Measurements from ENCODE around the gene GIPC2.

Gene GIPC2

DNA sequence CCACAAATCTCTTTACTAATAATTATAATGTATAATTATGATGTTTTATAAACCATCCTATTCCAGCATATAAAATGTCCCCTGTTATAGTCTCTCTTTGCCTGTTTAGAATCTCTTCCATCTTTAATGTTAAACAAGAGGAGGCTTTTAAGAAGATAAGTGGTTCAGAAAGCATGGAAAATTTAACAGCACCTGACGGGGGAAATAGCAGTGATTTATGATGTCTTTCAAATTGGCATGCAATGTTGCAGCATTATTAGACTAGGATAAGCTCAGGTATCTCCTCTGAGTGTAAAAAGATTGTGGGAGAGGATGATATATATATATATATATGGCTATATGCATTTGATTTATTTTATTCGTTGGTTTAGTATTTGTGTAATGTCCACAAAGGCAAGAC, 24.4 kb downstream of the GIPC2 start:
- DNase-seq: no peak

DNA sequence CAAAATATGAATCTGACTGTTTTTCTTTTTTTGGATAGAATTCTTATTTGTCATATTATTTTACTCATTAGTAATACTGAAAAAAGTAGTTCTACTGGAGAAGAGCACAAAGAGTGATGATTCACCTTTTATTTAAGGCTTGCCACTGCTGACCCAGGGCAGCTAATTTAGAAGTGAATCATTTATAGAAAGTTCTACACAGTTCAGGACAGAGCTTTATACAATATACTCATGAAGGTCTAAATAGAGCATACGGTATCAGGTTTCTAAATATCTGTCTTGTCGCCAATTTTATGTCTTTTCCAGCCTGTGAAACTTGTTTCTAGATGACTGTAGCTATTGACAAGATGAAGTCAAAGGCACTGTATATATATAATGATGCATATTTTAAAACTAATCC, 25.0 kb downstream of the GIPC2 start:
- no peak for DNase-seq

DNA sequence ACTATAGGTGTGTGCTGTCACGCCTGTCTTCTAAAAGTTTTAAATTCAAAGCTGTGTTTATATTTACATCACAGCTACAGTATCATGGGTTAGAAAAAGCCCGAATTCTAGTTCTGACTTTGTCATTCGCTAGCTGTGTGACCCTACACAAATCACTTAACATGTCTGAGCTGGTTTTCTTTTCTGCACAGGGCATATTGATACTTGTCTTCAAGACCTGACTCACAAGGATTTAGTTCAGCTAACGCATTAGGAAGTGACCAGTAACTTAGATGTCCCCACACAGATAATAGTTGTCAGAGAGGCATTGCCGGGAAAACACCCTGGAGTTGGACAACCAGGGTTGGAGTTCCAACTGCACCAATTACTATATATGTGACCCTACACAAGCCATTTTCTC, 25.9 kb downstream of the GIPC2 start:
- no peak for DNase-seq

DNA sequence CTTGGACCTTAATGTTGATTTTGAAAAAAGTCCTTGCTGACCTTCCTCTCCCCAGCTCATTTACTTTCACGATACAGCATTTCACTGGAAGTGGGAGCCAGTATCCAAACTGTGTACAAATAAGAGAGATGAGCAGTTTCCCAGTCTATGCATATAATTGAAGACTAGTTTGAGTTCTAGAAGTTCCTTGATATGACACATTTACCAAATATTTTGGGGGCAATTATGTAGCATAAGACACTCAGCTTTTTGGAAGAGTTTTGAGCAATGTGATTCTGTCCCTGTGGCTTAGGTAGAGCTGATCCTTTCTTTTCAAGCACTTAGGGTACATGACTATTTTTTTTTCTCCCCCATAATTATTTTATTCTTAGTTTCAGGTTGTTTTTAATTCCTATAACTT, 26.4 kb downstream of the GIPC2 start:
- no peak for DNase-seq

DNA sequence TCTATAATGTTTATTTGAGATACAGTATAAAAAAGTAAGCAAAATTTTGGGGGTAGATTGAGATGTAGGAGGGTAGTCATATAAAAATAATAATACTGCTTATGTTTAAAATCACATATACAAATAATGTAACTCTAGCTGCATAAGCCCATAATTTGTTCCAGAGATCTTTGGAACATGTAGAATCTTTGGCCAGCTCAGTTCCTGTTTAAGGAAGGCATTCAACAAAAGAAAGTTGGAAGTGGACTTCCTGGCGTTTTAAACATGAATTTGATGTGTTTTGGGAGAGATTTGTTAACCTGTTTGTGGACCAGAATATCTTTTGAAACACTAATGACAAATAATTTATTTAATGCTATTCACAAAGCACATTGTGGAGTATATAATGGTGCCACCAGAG, 27.7 kb downstream of the GIPC2 start:
- no peak for DNase-seq

DNA sequence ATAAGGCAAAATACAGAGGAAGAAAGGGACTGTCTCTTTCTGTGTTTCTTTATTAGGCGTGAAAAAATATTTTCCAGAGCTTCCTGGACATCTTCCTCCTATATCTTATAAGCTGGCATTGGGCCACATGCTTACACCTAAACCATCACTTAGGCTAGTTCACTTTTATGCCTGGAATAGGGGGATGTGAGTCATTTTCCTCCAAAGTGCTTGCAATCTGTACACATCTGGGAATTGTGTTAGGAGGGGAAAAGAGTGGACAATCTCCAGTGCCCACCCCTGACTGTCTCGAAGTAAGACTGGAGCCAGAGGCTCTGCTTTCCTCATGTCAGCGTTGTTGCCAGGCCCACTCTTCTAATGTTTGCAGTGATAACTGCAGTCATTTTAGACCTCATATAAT, 29.9 kb downstream of the GIPC2 start:
- no peak for DNase-seq

DNA sequence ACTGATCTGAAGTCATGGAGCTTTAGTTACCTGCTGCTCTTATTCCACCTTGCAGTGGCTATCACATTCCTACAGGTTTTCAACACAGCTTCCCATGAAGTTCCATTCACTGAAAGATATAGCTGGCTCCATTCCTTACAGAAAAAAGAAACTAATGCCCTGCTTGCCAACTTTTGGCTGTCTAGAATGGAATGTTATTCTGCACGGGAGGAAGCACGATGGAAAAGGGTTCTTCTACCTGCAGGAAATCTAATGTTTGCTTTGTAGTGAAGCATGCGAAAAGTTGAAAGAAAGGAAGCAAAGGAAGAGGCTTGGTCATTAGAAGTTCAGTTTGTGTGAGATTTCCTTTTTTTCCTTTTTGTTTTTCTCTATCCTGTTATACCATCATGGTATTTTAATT, 32.6 kb downstream of the GIPC2 start:
- no peak for DNase-seq

DNA sequence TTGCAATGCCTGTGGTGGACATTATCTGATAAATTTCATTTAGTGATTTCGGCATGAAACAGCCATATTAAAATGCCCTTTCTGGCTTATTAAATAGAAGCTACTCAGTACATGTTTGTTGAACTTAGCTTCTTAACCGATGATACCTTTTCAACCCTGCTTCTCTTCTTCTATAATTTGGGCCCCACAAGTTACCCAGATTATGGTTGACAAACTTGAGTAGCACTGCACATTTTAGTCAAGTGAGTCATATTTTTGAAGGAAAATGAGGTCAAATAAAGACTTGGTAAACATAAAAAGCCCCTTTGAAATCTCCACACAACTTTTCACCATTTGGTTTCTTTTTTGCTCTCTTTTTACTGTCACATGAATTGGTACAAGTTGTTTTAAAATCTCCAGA, 33.8 kb downstream of the GIPC2 start:
- DNase-seq: no peak

DNA sequence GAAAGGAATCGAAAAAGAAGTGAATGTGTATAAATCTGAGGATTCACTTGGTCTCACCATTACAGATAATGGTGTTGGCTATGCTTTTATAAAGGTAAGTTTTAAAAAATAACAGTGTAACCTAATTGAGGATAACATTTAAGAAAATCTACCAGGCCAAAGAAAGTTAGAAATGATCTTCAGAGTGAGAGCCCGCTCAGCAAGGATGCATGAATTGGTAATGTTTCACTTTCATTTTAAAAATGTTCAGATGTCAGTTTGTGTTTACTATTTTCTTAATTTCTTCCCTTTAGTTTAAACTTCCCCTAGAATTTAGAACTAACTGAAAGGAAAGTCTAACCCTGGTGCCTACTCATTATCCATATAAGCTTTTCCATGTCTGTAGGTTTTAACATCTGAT, 35.0 kb downstream of the GIPC2 start:
- DNase-seq: peak; percentile 59

DNA sequence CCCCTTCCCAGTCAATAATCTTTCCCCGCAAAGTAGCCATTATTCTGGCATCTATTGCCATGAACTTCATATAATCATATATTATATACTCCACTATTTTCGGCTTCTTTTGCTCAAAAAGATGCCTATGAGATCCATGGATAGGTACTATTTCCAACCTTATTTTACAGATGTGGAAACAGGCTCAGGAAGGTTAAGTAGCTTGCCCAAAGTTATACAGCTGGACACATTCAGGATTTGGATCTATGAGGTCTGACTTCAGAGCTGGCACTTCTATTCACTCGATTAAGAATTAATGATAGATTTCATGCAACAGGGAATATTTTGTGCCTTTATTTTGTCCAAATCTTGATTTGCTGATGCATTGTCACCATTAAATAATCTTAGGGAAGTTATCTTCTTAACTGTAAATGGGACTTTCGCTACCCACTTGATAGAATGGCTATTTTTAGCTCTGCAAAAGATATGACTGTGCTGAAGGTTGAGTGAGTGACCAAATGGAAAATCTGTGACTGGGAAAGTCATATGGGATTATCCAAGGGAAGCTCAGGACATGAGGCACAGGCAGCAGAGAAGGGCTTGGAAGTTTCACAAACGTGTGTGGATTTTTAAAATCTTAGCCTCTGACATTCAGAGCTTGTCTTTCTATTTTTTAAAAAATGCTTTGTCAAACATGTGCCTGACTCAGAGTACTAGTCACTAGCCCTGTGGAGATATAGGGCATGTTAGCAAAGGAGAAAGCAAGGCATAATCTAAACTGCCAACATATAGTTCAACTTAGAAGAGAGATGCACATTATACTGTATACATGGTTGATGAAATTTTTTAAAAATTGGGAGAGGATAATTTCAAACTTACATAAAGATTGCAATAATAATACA, 36.5 kb downstream of the GIPC2 start:
- peak; percentile 46 for DNase-seq

DNA sequence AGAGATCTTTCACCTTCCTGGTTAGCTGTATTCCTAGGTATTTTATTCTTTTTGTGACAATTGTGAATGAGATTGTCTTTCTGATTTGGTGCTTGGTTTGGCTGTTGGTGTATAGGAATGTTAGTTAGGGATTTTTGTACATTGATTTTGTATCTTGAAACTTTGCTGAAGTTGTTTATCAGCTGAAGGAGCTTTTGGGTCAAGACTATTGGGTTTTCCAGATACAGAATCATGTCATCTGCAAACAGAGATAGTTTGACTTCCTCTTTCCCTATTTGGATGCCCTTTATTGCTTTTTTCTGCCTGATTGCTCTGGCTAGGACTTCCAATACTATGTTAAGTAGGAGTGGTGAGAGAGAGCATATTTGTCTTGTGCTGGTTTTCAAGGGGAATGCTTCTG, 38.9 kb downstream of the GIPC2 start:
- peak; percentile 91 for DNase-seq

DNA sequence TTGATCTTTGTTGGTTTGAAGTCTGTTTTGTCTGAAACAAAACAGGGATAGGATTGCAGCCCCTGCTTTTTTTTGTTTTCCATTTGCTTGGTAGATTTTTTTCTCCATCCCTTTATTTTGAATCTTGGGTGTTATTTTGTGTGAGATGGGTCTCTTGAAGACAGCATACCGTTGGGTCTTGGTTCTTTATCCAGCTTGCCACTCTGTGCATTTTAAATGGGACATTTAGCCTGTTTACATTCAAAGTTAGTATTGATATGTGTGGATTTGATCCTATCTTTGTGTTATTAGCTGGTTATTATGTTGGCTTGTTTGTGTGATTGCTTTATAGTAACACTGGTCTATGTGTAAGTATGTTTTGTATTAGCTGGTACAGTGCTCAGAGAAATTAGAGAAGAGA, 40.9 kb downstream of the GIPC2 start:
- no peak for DNase-seq

DNA sequence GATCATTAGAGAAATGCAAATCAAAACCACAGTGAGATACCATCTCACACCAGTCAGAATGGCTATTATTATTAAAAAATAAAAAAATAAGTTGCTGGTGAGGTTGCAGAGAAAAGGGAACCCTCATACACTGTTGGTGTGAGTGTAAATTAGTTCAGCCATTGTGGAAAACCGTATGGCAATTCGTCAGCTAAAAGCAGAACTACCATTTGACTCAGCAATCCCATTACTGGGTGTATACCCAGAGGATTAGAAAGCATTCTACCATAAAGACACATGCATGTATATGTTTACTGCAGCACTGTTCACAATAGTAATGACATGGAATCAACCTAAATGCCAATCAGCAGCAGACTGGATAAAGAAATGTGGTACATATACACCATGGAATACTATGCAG, 42.2 kb downstream of the GIPC2 start:
- peak; percentile 59 for DNase-seq

DNA sequence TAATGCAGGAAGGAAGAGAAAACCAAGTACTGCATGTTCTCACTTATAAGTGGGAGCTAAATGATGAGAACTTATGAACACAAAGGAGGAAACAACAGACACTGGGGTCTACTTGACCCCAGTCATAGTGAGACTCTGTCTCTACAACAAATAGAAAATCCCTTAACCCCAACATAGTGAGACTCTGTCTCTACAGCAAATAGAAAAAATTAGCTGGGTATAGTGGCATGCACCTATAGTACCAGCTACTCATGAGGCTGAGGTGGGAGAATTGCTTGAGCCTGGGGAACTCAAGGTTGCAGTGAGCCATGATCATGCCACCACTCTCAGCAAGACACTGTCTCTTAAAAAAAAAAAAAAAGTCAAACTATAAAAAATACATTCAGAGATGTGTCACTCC, 42.7 kb downstream of the GIPC2 start:
- DNase-seq: no peak

DNA sequence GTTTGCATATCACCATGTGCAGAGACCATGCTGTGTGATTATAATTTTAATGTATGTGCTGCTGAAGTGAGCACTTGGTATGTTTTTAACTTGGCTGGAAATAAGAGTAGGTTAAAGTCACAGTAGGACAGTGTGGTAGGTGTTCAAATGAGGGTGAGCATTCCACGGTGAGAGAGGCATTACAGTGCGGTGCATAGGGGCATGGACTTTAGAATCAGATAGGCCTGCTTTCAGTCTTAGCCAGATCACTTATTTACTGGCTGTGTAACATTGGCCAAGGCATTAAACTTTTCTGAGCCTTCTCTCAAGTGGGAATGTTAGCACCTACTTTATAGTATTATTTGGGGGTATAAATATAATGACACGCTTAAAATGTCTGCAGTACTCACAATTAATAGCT, 43.2 kb downstream of the GIPC2 start:
- no peak for DNase-seq

DNA sequence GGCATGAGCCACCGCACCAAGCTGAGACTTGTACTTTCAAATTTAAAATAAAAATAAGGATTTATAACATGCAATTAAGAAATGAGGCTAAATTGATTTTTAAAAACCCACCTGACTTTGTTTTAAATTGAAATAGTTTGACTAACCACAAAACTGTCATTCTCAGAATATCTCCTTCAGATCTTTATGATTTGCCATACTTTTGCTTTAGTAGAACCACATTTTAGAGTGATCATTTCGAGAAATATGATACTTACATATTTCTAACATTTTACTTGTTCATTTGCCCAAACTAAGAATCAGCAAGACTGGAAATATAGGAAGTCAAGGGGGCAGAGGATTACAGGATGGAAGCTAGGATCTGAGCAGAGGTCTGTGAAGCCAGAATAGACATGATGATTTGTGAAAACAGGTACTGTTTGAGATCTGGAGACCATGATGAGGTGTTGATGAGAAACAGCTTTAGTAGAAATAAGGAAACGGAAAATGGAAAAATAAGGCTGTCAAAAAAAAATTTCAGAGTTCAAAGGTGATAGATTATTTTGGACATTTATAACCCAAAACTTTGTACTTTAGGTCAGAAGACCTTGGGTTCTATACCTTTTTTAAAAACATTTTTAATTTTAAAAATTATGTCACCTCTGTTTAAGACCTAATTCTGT, 44.8 kb downstream of the GIPC2 start:
- DNase-seq: no peak

DNA sequence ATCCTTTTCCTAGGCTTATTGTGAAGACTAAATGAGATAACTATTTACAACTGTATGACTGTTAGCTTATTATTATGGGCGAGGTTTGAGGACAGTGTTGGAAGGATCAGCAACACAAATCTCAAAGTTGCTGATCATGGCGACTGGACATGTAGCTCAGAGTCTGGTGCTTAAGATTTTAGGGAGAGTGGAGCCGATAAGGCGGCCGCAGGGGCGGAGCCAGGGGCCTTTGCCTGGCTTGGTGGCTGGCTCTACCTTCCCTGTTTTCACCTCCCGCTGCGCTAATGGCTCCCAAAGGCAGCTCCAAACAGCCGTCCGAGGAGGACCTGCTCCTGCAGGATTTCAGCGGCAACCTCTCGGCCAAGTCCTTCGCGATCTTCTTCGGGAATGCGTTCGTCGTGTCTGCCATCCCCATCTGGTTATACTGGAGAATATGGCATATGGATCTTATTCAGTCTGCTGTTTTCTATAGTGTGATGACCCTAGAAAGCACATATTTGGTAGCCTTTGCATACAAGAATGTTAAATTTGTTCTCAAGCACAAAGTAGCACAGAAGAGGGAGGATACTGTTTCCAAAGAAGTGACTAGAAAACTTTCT, 45.5 kb downstream of the GIPC2 start:
- no peak for DNase-seq

DNA sequence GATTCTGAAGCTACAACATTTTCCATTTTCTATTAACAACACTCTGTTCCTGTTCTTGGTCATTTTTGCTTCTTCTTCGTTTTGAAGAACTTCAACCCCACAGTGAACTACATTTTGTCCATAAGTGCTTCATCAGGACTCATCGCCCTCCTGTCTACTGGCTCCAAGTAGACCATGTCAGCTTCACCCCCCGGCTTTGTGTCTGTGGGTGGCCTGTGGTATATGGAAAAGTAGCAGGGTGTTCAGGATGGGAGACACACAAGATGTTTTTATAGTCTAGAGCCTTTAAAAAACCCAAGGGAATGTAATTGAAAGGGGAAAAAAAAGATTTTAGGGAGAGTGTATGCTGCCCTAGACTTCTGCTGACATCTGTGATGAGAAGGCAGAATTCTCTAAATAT, 46.1 kb downstream of the GIPC2 start:
- DNase-seq: no peak

DNA sequence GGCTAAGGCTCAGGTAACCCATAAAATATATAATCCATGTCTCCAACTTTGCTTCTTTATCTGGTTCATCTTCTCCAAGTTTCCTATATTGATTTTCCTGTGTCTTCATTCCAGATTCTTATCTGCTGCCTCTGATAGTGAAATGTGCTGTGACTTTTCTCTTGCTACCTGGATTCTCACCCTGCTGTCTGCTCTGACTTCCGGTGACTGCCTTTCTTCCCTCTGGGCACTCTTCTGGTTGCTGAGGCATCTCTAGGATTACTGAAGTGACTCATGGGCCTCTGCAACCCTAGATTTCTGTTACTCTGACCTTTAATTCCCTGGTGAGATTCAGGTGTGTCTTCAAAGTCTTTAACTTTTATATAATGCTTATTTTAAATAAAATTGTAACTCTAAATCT, 46.9 kb downstream of the GIPC2 start:
- DNase-seq: no peak

DNA sequence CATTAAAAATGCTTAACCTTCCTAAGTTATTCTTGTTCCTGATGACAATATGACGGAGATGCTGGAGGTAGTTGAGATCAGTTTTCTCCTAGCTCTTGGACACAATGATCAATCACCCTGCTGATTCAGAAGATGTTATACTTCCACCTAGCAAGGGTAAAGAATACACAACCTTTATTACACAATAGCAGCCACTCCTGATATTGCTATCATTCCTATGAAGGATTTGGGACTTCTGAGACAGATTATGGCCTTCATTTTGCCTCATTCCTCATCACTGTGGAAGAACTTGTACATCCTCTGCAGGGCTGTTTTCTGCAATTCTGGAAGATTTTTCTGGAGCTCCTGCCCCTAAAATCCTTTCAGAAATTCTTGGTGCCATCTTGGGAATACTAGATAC, 47.8 kb downstream of the GIPC2 start:
- DNase-seq: no peak

DNA sequence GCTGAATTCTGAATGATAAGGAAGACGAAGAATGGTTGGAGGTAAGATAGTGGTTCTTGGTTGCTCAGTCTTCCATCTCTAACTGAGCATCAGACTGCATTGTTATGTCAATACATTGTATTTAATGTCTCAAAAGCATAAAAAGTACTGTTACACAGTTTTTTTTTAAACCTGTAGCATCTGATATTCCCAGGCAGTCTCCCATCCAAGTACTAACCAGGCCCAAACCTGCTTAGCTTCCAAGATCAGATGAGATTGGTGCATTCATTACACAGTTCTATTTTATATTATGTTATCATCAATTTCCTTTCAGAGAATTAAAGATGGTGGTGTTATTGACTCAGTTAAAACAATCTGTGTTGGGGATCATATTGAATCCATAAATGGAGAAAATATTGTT, 48.9 kb downstream of the GIPC2 start:
- no peak for DNase-seq

DNA sequence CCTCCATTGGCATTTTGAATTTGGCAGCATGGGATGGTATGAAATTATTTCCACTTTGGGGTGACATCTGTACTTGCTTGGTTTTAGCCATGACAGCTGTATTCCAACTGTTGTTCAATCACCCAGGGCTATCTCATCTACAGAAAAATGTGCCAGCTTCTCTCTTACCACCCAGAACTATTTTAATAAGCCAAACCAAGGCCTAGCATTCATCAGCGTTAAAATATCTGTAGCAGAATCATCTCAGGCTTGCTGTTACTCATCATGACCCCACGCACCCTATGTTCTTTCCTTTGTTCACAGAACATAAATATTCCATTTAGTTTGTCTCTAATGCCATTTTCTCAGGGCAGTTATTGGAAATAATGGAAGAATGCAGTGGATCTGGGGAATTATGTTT, 49.8 kb downstream of the GIPC2 start:
- DNase-seq: no peak

DNA sequence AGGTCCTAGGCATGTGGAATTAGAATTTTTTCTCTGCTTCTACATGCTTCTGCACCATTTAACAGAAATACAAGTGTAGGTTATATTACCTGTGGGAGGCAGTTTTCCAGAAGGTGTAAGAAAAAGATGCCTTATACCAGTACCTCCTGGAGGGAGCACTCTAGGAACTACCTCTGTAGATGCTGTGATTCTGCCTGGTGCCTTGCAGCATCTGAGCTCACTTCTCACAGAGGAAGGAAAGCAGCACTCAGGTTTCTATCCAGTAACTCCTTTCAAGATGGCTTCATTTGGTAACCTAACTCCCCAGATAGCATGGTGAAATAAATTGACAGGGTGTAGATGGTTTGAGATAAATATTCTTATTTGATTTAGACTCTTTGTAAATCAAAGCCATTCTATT, 50.3 kb downstream of the GIPC2 start:
- DNase-seq: no peak

DNA sequence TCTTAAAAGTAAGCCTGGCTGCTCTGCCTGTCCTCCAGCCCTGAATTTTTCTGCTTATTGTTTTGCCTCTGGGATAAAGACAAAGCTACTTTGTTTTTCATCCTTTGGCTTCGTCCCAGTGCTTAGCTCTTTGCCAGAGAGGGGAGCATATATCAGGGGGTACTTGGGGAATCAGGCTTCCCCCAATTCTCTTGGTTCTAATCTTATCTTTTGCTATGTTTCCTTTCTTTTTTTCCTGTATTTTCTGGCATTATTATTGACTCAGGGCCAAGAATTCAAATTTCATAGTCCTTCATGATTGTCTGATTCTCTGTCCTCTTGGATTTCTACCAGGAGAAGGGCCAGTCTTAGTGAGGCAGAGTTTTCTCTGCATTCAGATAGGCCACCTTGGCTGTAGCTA, 51.2 kb downstream of the GIPC2 start:
- DNase-seq: no peak

Measured in OCI-M1 (cell line).